Hepatocyte (in vitro differentiated cells): Measurements from ENCODE around the gene CMTM4. TPM values are rescaled to one million over a fixed set of nuclear protein-coding genes. Genes with fewer than 3 reads are reported as not detected.

ENCODE experiments used
- DNase-seq: peaks from one replicate; pipeline ENCODE4 v3.0.0-alpha.2; 2016; ENCODE audit warnings: low spot score
- H2AFZ ChIP-seq: fragments of 200-600 bp; sonication (generic); 2 replicates; pipeline ENCODE4 v1.6.0; 2016; ENCODE audit warnings: antibody characterized with exemption, mild to moderate bottlenecking
- H3K27ac ChIP-seq: fragments of 200-600 bp; sonication (generic); 2 replicates; pipeline ENCODE4 v1.5.1; 2016; ENCODE audit warnings: mild to moderate bottlenecking
- H3K27me3 ChIP-seq: fragments of 200-600 bp; sonication (generic); 2 replicates; pipeline ENCODE4 v1.6.1; 2016
- H3K36me3 ChIP-seq: fragments of 200-600 bp; sonication (generic); replicated peaks from 2 replicates; pipeline ENCODE4 v1.5.1; 2016; ENCODE audit warnings: low read depth; ENCODE audit not compliant: insufficient read depth
- H3K4me1 ChIP-seq: fragments of 200-600 bp; sonication (generic); 2 replicates; pipeline ENCODE4 v1.5.1; 2016; ENCODE audit warnings: mild to moderate bottlenecking, moderate library complexity; ENCODE audit not compliant: insufficient read depth
- H3K4me2 ChIP-seq: fragments of 200-600 bp; sonication (generic); 2 replicates; pipeline ENCODE4 v1.6.0; 2016
- H3K4me3 ChIP-seq: fragments of 200-600 bp; sonication (generic); 2 replicates; pipeline ENCODE4 v1.5.1; 2016; ENCODE audit warnings: mild to moderate bottlenecking
- H3K79me2 ChIP-seq: fragments of 200-600 bp; sonication (generic); 2 replicates; pipeline ENCODE4 v1.6.0; 2017; ENCODE audit warnings: mild to moderate bottlenecking
- H3K9me2 ChIP-seq: fragments of 200-600 bp; sonication (generic); replicated peaks from 2 replicates; pipeline ENCODE4 v1.6.0; 2017; ENCODE audit warnings: mild to moderate bottlenecking; ENCODE audit not compliant: insufficient read depth
- H3K9me3 ChIP-seq: fragments of 200-600 bp; sonication (generic); 2 replicates; pipeline ENCODE4 v1.5.1; 2016; ENCODE audit warnings: low read depth, mild to moderate bottlenecking
- H4K20me1 ChIP-seq: fragments of 200-600 bp; sonication (generic); 2 replicates; pipeline ENCODE4 v1.6.0; 2016; ENCODE audit warnings: mild to moderate bottlenecking; ENCODE audit not compliant: insufficient read depth, poor library complexity, severe bottlenecking
- CTCF ChIP-seq: fragments of 200-600 bp; sonication (generic); IDR thresholded peaks from 2 replicates; pipeline ENCODE4 v1.5.1; 2016; ENCODE audit warnings: antibody characterized with exemption, mild to moderate bottlenecking; ENCODE audit not compliant: poor library complexity
- EZH2 ChIP-seq: fragments of 200-600 bp; sonication (generic); IDR thresholded peaks from 2 replicates; pipeline ENCODE4 v1.6.1; 2016; ENCODE audit warnings: antibody characterized with exemption, mild to moderate bottlenecking, borderline replicate concordance
- EZH2phosphoT487 ChIP-seq: fragments of 200-600 bp; sonication (generic); IDR thresholded peaks from one replicate; pipeline ENCODE4 v1.6.1; 2018; ENCODE audit warnings: antibody characterized with exemption, mild to moderate bottlenecking, low read depth, moderate library complexity; ENCODE audit not compliant: unreplicated experiment, severe bottlenecking
- WGBS: methylation state at CpG from one replicate; pipeline ENCODE4 v1.1.6; 2016; ENCODE audit warnings: low lambda C conversion rate; ENCODE audit errors: missing lambda C conversion rate; 5-methylcytosine and 5-hydroxymethylcytosine counted together
- polyA plus RNA-seq: library from polyadenylated mRNA; unstranded; fragments of >200 nt; fragmentation: Nextera tagmentation; extraction: Ambion mirVana; gene quantifications from 2 replicates; pipeline ENCODE4 v1.2.1, GENCODE V29; 2016
- total RNA-seq: library from RNA; depleted of rRNA; stranded (reverse); fragments of >200 nt; gene quantifications from 2 replicates; pipeline ENCODE4 v1.2.3, GENCODE V29; 2014

CMTM4 gene
- total and polyA plus RNA-seq, 2 experiments from 2014 or later = 19.2 to 77.9 TPM

GRCh38 chr16:66617010-66617434 is 79.5 kb downstream of the CMTM4 start:
- TF ChIP-seq EZH2 (no peak), CTCF (no peak), EZH2phosphoT487 (no peak)
- Histone ChIP-seq H3K27ac (no peak overlapping the region), H3K9me3 (no peaks in the 10 kb centered on the region), H3K79me2 (no peaks in the 10 kb centered on the region), H2AFZ (no peak overlapping the region), H3K27me3 (no peaks in the 10 kb centered on the region), H3K4me3 (no peak overlapping the region), H4K20me1 (no peaks in the 10 kb centered on the region), H3K4me1 (peaks cover 14% of the 10 kb centered on the region), H3K36me3 (peaks cover 4% of the 10 kb centered on the region), H3K4me2 (no peak overlapping the region), H3K9me2 (no peaks in the 10 kb centered on the region)
- 79% methylated on average over 2 of the region's 2 CpGs for WGBS
- no peak for DNase-seq

DNA sequence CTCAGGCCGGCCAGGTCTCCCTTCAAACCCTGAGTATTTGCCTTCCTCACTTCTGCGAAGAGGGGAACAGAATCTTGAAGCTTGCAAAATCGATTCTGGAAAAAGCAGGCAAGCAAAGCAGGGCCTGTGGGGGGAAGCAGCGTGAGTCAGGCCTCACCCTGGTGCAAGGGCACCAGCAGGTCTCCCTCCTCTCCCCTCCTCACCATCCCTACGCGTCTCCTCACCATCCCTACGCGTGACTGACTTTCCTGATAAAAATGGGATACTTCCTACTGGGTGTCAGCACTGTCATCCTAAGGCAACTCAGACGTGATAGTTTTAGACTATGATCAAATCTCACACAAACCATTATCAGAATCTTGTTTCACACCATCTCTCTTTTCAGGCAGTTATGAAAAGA is 80.0 kb downstream of the CMTM4 start:
- no peak overlapping the region for H3K4me2 ChIP-seq

GRCh38 chr16:66616169-66616568 is 80.4 kb downstream of the CMTM4 start:
- no peak overlapping the region for H3K4me3 ChIP-seq
- TF ChIP-seq CTCF (no peak), EZH2 (no peak), EZH2phosphoT487 (no peak)
- H3K36me3 ChIP-seq = peaks cover 4% of the 10 kb centered on the region
- H3K27ac ChIP-seq = no peak overlapping the region
- DNase-seq = no peak
- H3K9me3 ChIP-seq = no peaks in the 10 kb centered on the region
- H2AFZ ChIP-seq = no peak overlapping the region
- peaks cover 14% of the 10 kb centered on the region for H3K4me1 ChIP-seq
- H4K20me1 ChIP-seq = no peaks in the 10 kb centered on the region
- 88% methylated on average over 4 of the region's 4 CpGs for WGBS
- H3K4me2 ChIP-seq = no peak overlapping the region
- H3K9me2 ChIP-seq = no peaks in the 10 kb centered on the region
- no peaks in the 10 kb centered on the region for H3K79me2 ChIP-seq
- no peaks in the 10 kb centered on the region for H3K27me3 ChIP-seq

More for the DNA sequence above, 80.0 kb downstream of the CMTM4 start:
- no peak for DNase-seq
- Histone ChIP-seq H3K4me1 (peaks cover 14% of the 10 kb centered on the region), H3K36me3 (peaks cover 4% of the 10 kb centered on the region), H2AFZ (no peak overlapping the region), H3K9me3 (no peaks in the 10 kb centered on the region), H3K27ac (no peak overlapping the region), H3K27me3 (no peaks in the 10 kb centered on the region), H3K79me2 (no peaks in the 10 kb centered on the region), H4K20me1 (no peaks in the 10 kb centered on the region), H3K9me2 (no peaks in the 10 kb centered on the region), H3K4me3 (no peak overlapping the region)
- no peak for TF ChIP-seq CTCF
- TF ChIP-seq EZH2 = no peak
- TF ChIP-seq EZH2phosphoT487 = no peak
- whole genome bisulfite sequencing = 72% methylated on average over 9 of the region's 9 CpGs
